IMR-90 (cell line): ENCODE data around the gene TANGO2. TPM values are rescaled to one million over a fixed set of nuclear protein-coding genes. Genes with fewer than 3 reads are reported as not detected.

Experiments
- ATAC-seq: fragments of 200-7000 bp; cut with Tn5 transposase; 2 replicates; pipeline ENCODE4 v1.9.1; 2020; ENCODE audit warnings: low read depth, mild to moderate bottlenecking, moderate library complexity
- BruUV-seq: library from RNA; stranded (reverse); fragments of 400-500 nt; replicated peaks from 2 replicates; lab custom pipeline; 2021; lab: Mats Ljungman, UMichigan
- CTCF ChIA-PET: fragments of 300-600 bp; formaldehyde crosslinking; extraction: SDS; loops from one replicate; lab custom pipeline; 2021; ENCODE audit warnings: antibody characterized with exemption; lab: Yijun Ruan, JAX
- POLR2A ChIA-PET: fragments of 300-600 bp; sonication (Branson Sonifier 250); formaldehyde crosslinking; loops from one replicate; lab custom pipeline; 2022; ENCODE audit warnings: antibody characterized with exemption; ENCODE audit not compliant: unreplicated experiment; lab: Charles Lee
- DNase-seq: peaks from one replicate; pipeline ENCODE4 v3.0.0; 2013
- H2AFZ ChIP-seq: replicated peaks from 2 replicates; pipeline ENCODE3; 2013; ENCODE audit warnings: low read length, mild to moderate bottlenecking; ENCODE audit not compliant: poor library complexity
- H2AK5ac ChIP-seq: 2 replicates; pipeline ENCODE4 v1.6.1; 2013; ENCODE audit warnings: low read depth, low read length, inconsistent platforms
- H2AK9ac ChIP-seq: replicated peaks from 2 replicates; pipeline ENCODE3; 2013; ENCODE audit warnings: mild to moderate bottlenecking, low read depth, low read length, moderate library complexity; ENCODE audit not compliant: poor library complexity
- H2BK120ac ChIP-seq: 2 replicates; pipeline ENCODE4 v1.6.1; 2013; ENCODE audit warnings: low read depth, low read length, inconsistent platforms
- H2BK15ac ChIP-seq: 3 replicates; pipeline ENCODE4 v1.6.1; 2013; ENCODE audit warnings: low read depth, low read length, inconsistent platforms
- H2BK20ac ChIP-seq: 2 replicates; pipeline ENCODE4 v1.6.1; 2013; ENCODE audit warnings: low read depth, mild to moderate bottlenecking, inconsistent platforms, low read length, moderate library complexity
- H2BK5ac ChIP-seq: 2 replicates; pipeline ENCODE4 v1.6.1; 2013; ENCODE audit warnings: mild to moderate bottlenecking, low read depth, low read length, inconsistent platforms; ENCODE audit not compliant: poor library complexity, severe bottlenecking
- H3K14ac ChIP-seq: replicated peaks from 2 replicates; pipeline ENCODE4 v1.6.1; 2013; ENCODE audit warnings: low read depth, low read length, inconsistent platforms
- H3K18ac ChIP-seq: 2 replicates; pipeline ENCODE4 v1.6.1; 2013; ENCODE audit warnings: low read depth, low read length, control low read depth
- H3K23ac ChIP-seq: 2 replicates; pipeline ENCODE4 v1.6.1; 2013; ENCODE audit warnings: low read depth, low read length, inconsistent platforms
- H3K27ac ChIP-seq: 2 replicates; pipeline ENCODE4 v1.5.1; 2013; ENCODE audit warnings: mild to moderate bottlenecking, control low read depth, low read length; ENCODE audit not compliant: insufficient read depth
- H3K27me3 ChIP-seq: 2 replicates; pipeline ENCODE4 v1.6.1; 2013; ENCODE audit warnings: low read length; ENCODE audit not compliant: control insufficient read depth, insufficient read depth
- H3K36me3 ChIP-seq: 2 replicates; pipeline ENCODE4 v1.6.1; 2013; ENCODE audit warnings: low read length, mixed read lengths; ENCODE audit not compliant: control insufficient read depth, insufficient read depth
- H3K4ac ChIP-seq: 2 replicates; pipeline ENCODE4 v1.6.1; 2013; ENCODE audit warnings: low read depth, low read length, inconsistent platforms
- H3K4me1 ChIP-seq: 2 replicates; pipeline ENCODE4 v1.6.1; 2013; ENCODE audit warnings: low read length, mixed read lengths; ENCODE audit not compliant: control insufficient read depth, insufficient read depth
- H3K4me2 ChIP-seq: 2 replicates; pipeline ENCODE4 v1.6.1; 2013; ENCODE audit warnings: low read depth, mild to moderate bottlenecking, control low read depth, low read length, moderate library complexity
- H3K4me3 ChIP-seq: 2 replicates; pipeline ENCODE4 v1.5.1; 2013; ENCODE audit warnings: low read depth, mild to moderate bottlenecking, control low read depth, low read length, moderate library complexity; ENCODE audit not compliant: insufficient read depth
- H3K56ac ChIP-seq: 2 replicates; pipeline ENCODE4 v1.6.1; 2013; ENCODE audit warnings: low read length, inconsistent platforms; ENCODE audit not compliant: insufficient read depth; ENCODE audit errors: extremely low read depth
- H3K79me1 ChIP-seq, 2 experiments: 2 replicates each; pipeline ENCODE4 v1.6.1; 2013; ENCODE audit warnings: low read length in 2 of 2, inconsistent platforms in 1 of 2, low read depth in 1 of 2
- H3K9ac ChIP-seq: 2 replicates; pipeline ENCODE4 v1.6.1; 2013; ENCODE audit warnings: low read depth, low read length, control low read depth
- H3K9me1 ChIP-seq: 2 replicates; pipeline ENCODE4 v1.6.1; 2013; ENCODE audit warnings: low read length, inconsistent platforms; ENCODE audit not compliant: insufficient read depth
- H3K9me3 ChIP-seq: 2 replicates; pipeline ENCODE4 v1.6.1; 2013; ENCODE audit warnings: low read length; ENCODE audit not compliant: control insufficient read depth, insufficient read depth
- H4K20me1 ChIP-seq: 2 replicates; pipeline ENCODE4 v1.6.1; 2013; ENCODE audit warnings: low read length, inconsistent platforms; ENCODE audit not compliant: insufficient read depth
- H4K5ac ChIP-seq: 2 replicates; pipeline ENCODE4 v1.6.1; 2013; ENCODE audit warnings: mild to moderate bottlenecking, low read depth, low read length, control low read depth
- H4K8ac ChIP-seq, 2 experiments: 2 replicates each; pipeline ENCODE4 v1.6.1; 2013; ENCODE audit warnings: low read depth in 2 of 2, low read length in 2 of 2, control low read depth in 1 of 2, inconsistent platforms in 1 of 2
- H4K91ac ChIP-seq: 2 replicates; pipeline ENCODE4 v1.6.1; 2013; ENCODE audit warnings: low read depth, low read length, inconsistent platforms; ENCODE audit not compliant: insufficient read depth
- BHLHE40 ChIP-seq: fragments of 150-350 bp; IDR thresholded peaks from 2 replicates; pipeline ENCODE4 v1.6.1; 2016; ENCODE audit warnings: mild to moderate bottlenecking, low read depth, low read length
- CEBPB ChIP-seq: IDR thresholded peaks from 2 replicates; pipeline ENCODE4 v1.6.1; 2012; ENCODE audit warnings: low read depth, low read length, improper control_type of control experiment
- CHD1 ChIP-seq: IDR thresholded peaks from 2 replicates; pipeline ENCODE4 v1.6.1; 2012; ENCODE audit warnings: low read depth, low read length, improper control_type of control experiment
- FOS ChIP-seq: fragments of 150-350 bp; IDR thresholded peaks from 2 replicates; pipeline ENCODE4 v1.6.1; 2016; ENCODE audit warnings: low read depth, low read length
- MAFK ChIP-seq: IDR thresholded peaks from 2 replicates; pipeline ENCODE4 v1.6.1; 2012; ENCODE audit warnings: low read depth, low read length, improper control_type of control experiment
- NFE2L2 ChIP-seq: fragments of 150-350 bp; IDR thresholded peaks from 2 replicates; pipeline ENCODE4 v1.6.1; 2016; ENCODE audit warnings: low read depth, mild to moderate bottlenecking, low read length
- POLR2A ChIP-seq: IDR thresholded peaks from 2 replicates; pipeline ENCODE4 v1.6.1; 2012; ENCODE audit warnings: mild to moderate bottlenecking, low read depth, low read length
- RCOR1 ChIP-seq: IDR thresholded peaks from 2 replicates; pipeline ENCODE4 v1.6.1; 2012; ENCODE audit warnings: mild to moderate bottlenecking, low read length, improper control_type of control experiment; ENCODE audit not compliant: insufficient replicate concordance
- SMC3 ChIP-seq: fragments of 150-350 bp; IDR thresholded peaks from 2 replicates; pipeline ENCODE4 v1.6.1; 2016; ENCODE audit warnings: low read depth, mild to moderate bottlenecking, antibody characterized with exemption, low read length, moderate library complexity
- USF2 ChIP-seq: fragments of 150-350 bp; IDR thresholded peaks from 2 replicates; pipeline ENCODE4 v1.6.1; 2017; ENCODE audit warnings: mild to moderate bottlenecking, antibody characterized with exemption, low read length, low read depth
- WGBS, 2 experiments: methylation state at CpG; one replicate each; pipeline versions ENCODE4 v1.1.5 to v1.1.7; 2013; ENCODE audit warnings: missing lambda C conversion rate in 2 of 2; ENCODE audit not compliant: insufficient read length in 1 of 2; ENCODE audit errors: extremely low coverage in 2 of 2; 5-methylcytosine and 5-hydroxymethylcytosine counted together
- dilution Hi-C: fragments of 300-500 bp; cut with HindIII; formaldehyde crosslinking; loops from one replicate; pipeline ENCODE4 v1.14.3; 2018; ENCODE audit warnings: low sequenced_read_pairs; ENCODE audit not compliant: unreplicated experiment
- in situ Hi-C: fragments of 300-500 bp; cut with MboI; formaldehyde crosslinking; loops from 3 replicates; pipeline ENCODE4 v1.14.3; 2019; ENCODE audit warnings: low sequenced_read_pairs, inconsistent platforms, mixed read lengths
- intact Hi-C: fragments of 100-400 bp; cut with micrococcal nuclease; formaldehyde crosslinking; loops from 2 replicates; pipeline ENCODE4 v1.10.0; 2022
- polyA plus RNA-seq, 3 experiments: library from polyadenylated mRNA; depleted of rRNA; stranded (reverse); fragments of >200 nt; gene quantifications; 2 replicates each; pipeline ENCODE4 v1.2.3, GENCODE V29; 2012; ENCODE audit warnings: low replicate concordance in 1 of 3
- total RNA-seq: library from RNA; depleted of rRNA; stranded (reverse); fragments of >200 nt; gene quantifications from 2 replicates; pipeline ENCODE4 v1.2.3, GENCODE V29; 2012

TANGO2 gene
- total and polyA plus RNA-seq, 2 of the 4 experiments (the other 2 are of a cell fraction), result 45.1 to 75.1 TPM

GRCh38 chr22:20011993-20012740 lies 8.7 kb upstream of the TANGO2 start:
- CTCF ChIA-PET, result interaction anchor here (1.8 kb wide), 1 partner anchor 44 kb away, joined by 7 read pairs; no protein-coding TSS in a partner anchor
- Histone ChIP-seq H3K4me3 (no peak overlapping the region), H2BK20ac (no peak overlapping the region), H4K20me1 (no peaks in the 10 kb centered on the region), H2BK5ac (no peak overlapping the region), H3K4ac (no peak overlapping the region), H3K14ac (no peak overlapping the region), H3K27ac (no peak overlapping the region), H3K9ac (no peak overlapping the region), H4K5ac (no peak overlapping the region), H3K27me3 (peaks cover 24% of the 10 kb centered on the region), H3K4me2 (no peak overlapping the region), H2AK5ac (no peak overlapping the region), H3K18ac (no peak overlapping the region), H4K91ac (no peak overlapping the region), H4K8ac (no peak overlapping the region), H3K9me1 (no peaks in the 10 kb centered on the region), H3K79me1 (no peaks in the 10 kb centered on the region), H2BK120ac (no peak overlapping the region), H2AFZ (no peak overlapping the region), H3K36me3 (no peaks in the 10 kb centered on the region), H3K23ac (no peak overlapping the region), H2BK15ac (no peak overlapping the region), H3K9me3 (no peaks in the 10 kb centered on the region), H3K56ac (no peak overlapping the region), H2AK9ac (no peak overlapping the region), H3K4me1 (no peaks in the 10 kb centered on the region)
- POLR2A ChIA-PET, result no interaction called here
- intact Hi-C loops, result loop anchor here (5.0 kb wide), 1 partner anchor 280 kb away; no protein-coding TSS in a partner anchor
- 83% methylated on average over 1 of the region's 7 CpGs; no CpG with 5 or more reads in 1 of the 2 experiments for WGBS, 2 experiments
- dilution Hi-C loops, result no loop called here
- in situ Hi-C loops, result loop anchor here (5.0 kb wide), 1 partner anchor 40 kb away; no protein-coding TSS in a partner anchor
- DNase-seq (no peak), ATAC-seq (no peak)
- BruUV-seq, result no TSS peak
- TF ChIP-seq POLR2A (no peak), RCOR1 (no peak), CEBPB (no peak), NFE2L2 (no peak), FOS (no peak), SMC3 (no peak), MAFK (no peak), BHLHE40 (no peak), CHD1 (no peak), USF2 (no peak)
